ENCODE data around the gene PRRX1.

DNA sequence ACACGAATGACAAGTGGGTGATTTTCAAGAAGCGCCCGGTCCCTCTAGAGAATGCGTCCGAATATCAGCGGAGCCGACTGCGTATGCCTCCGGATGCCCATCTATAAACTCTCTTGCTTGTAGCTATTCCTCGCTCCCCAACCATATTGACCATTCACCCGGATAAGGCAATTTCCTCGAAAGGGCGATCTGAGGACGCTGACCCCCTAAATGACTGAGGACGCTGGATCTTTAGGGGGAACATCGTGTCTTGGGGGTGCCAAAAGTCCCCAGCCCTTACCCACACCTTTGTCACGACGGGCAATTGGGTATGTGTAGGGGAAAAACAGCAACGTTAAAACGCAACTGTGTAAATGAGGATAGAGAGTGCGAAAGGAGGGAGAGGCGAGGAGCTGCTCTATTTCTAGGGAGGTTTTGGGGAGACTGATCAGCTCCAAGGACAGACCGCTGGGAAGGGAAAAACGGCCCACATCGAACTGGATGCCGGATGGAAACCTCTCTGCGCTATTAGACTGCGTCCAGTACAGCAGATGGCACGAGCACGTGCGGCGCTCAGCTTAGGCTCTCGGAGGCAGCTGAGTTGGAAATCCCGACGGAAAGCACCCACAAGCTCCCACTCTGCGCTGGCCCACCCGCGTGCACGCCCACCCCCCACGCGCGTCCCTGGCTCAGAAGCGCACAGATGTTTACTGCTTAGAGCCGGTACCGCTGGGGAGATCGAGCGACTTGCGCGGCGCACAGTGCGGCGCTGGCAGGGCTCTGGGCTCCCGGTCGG, 2.9 kb upstream of the PRRX1 start:
- TF ChIP-seq, protein P1, sequence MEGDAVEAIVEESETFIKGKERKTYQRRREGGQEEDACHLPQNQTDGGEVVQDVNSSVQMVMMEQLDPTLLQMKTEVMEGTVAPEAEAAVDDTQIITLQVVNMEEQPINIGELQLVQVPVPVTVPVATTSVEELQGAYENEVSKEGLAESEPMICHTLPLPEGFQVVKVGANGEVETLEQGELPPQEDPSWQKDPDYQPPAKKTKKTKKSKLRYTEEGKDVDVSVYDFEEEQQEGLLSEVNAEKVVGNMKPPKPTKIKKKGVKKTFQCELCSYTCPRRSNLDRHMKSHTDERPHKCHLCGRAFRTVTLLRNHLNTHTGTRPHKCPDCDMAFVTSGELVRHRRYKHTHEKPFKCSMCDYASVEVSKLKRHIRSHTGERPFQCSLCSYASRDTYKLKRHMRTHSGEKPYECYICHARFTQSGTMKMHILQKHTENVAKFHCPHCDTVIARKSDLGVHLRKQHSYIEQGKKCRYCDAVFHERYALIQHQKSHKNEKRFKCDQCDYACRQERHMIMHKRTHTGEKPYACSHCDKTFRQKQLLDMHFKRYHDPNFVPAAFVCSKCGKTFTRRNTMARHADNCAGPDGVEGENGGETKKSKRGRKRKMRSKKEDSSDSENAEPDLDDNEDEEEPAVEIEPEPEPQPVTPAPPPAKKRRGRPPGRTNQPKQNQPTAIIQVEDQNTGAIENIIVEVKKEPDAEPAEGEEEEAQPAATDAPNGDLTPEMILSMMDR (IDR thresholded peaks at IDR 0.05): no peak
- no peak for TF ChIP-seq POLR2A (IDR thresholded peaks at IDR 0.05)

All from adrenal gland (tissue), 5 donors.